Naive thymus-derived CD8-positive, alpha-beta T cell (primary cell): ENCODE data around the gene MRPL2. TPM values are rescaled to one million over a fixed set of nuclear protein-coding genes. Genes with fewer than 3 reads are reported as not detected.
"Not testable (repeated sequence)": the region's sequence is repeated elsewhere in the genome, so short reads cannot be mapped to it uniquely, and the experiment has no call there.

Source experiments
- ATAC-seq, 2 donors: fragments of 150-1000 bp; cut with Tn5 transposase in 1 of 2; sonication (Bioruptor Pico), chemical (Tn5 transposase) in 1 of 2; 1 replicate in 1 of 2; 2 replicates in 1 of 2; pipeline ENCODE4 v1.10.0; 2021; ENCODE audit warnings: mild to moderate bottlenecking in 2 of 2, moderate library complexity in 2 of 2
- POLR2A ChIA-PET: fragments of 350-600 bp; sonication (Branson Sonifier 250); formaldehyde crosslinking; loops from one replicate; lab custom pipeline; 2021; ENCODE audit warnings: antibody characterized with exemption; lab: Charles Lee
- DNase-seq, 10 donors: peaks; one replicate each; pipeline versions ENCODE4 v3.0.0 to v3.0.0-alpha.2; 2020 to 2022
- H3K27ac Mint-ChIP-seq, 10 donors: one replicate each; pipeline ENCODE4 v1.8.0; 2020 to 2022; ENCODE audit warnings: mild to moderate bottlenecking in 10 of 10, mixed read lengths in 10 of 10, moderate library complexity in 4 of 10, inconsistent platforms in 1 of 10
- H3K27me3 Mint-ChIP-seq, 5 donors: one replicate each; pipeline ENCODE4 v1.8.0; 2021 to 2022; ENCODE audit warnings: mixed read lengths in 5 of 5
- H3K36me3 Mint-ChIP-seq, 3 donors: one replicate each; pipeline ENCODE4 v1.8.0; 2020 to 2022; ENCODE audit warnings: mixed read lengths in 3 of 3, mild to moderate bottlenecking in 2 of 3, inconsistent platforms in 1 of 3
- H3K4me1 Mint-ChIP-seq, 4 donors: one replicate each; pipeline ENCODE4 v1.8.0; 2021 to 2022; ENCODE audit warnings: mixed read lengths in 4 of 4
- H3K4me3 Mint-ChIP-seq, 10 donors: one replicate each; pipeline ENCODE4 v1.8.0; 2020 to 2022; ENCODE audit warnings: mild to moderate bottlenecking in 10 of 10, mixed read lengths in 10 of 10, moderate library complexity in 6 of 10, inconsistent platforms in 1 of 10
- H3K9me3 Mint-ChIP-seq, 9 donors: one replicate each; pipeline ENCODE4 v1.8.0; 2020 to 2022; ENCODE audit warnings: mixed read lengths in 9 of 9, mild to moderate bottlenecking in 3 of 9, inconsistent platforms in 1 of 9, moderate library complexity in 1 of 9
- polyA plus RNA-seq, 3 donors: library from polyadenylated mRNA; unstranded; fragments of 300-500 nt; fragmentation: Illumina TruSeq; gene quantifications; one replicate each; pipeline ENCODE4 v1.2.3, GENCODE V29; 2021
- total RNA-seq, 8 experiments: library from RNA in 2 of 8; stranded (reverse) in 2 of 8; gene quantifications; one replicate each; pipeline ENCODE4 v1.2.3 and lab custom pipeline; 2021 to 2026

Gene MRPL2
- total and polyA plus RNA-seq, 5 experiments from 2014 or later: 40.7 to 69.9 (median 59.3) TPM

GRCh38 chr6:43092635-43093034, 33.4 kb upstream of the MRPL2 start:
- ATAC-seq: no peak
- Mint-ChIP-seq H3K27me3 (no peaks in the 10 kb centered on the region), H3K4me1 (peaks cover 2 to 23% (median 15%) of the 10 kb centered on the region in 4 donors), H3K9me3 (no peaks in the 10 kb centered on the region), H3K27ac (peak overlapping the region in 1 of 10 donors; percentile 6), H3K4me3 (peak overlapping the region in 1 of 10 donors; percentile 9), H3K36me3 (no peaks in the 10 kb centered on the region)
- POLR2A ChIA-PET: interaction anchor here (0.7 kb wide), 1 partner anchor 311 kb away, joined by 3 read pairs; no protein-coding TSS in a partner anchor
- no peak for DNase-seq

- POLR2A ChIA-PET: interaction anchor here (0.6 kb wide), 1 partner anchor 395 kb away, joined by 3 read pairs; no protein-coding TSS in a partner anchor
- Mint-ChIP-seq H3K27me3 (no peaks in the 10 kb centered on the region), H3K36me3 (no peaks in the 10 kb centered on the region), H3K4me3 (no peak overlapping the region), H3K4me1 (peaks cover 2 to 23% (median 15%) of the 10 kb centered on the region in 4 donors), H3K27ac (no peak overlapping the region), H3K9me3 (no peaks in the 10 kb centered on the region)
- ATAC-seq: no peak
- no peak for DNase-seq
These were observed 32.3 kb upstream of the MRPL2 start for GRCh38 chr6:43091436-43091991.

- Mint-ChIP-seq H3K9me3 (no peaks in the 10 kb centered on the region), H3K4me3 (no peak overlapping the region), H3K4me1 (peaks cover 2 to 23% (median 15%) of the 10 kb centered on the region in 4 donors), H3K27me3 (no peaks in the 10 kb centered on the region), H3K36me3 (no peaks in the 10 kb centered on the region), H3K27ac (no peak overlapping the region)
- POLR2A ChIA-PET: interaction anchor here (0.6 kb wide), 1 partner anchor 395 kb away, joined by 3 read pairs; no protein-coding TSS in a partner anchor
- no peak for DNase-seq
- ATAC-seq: no peak
These were observed 31.8 kb upstream of the MRPL2 start for GRCh38 chr6:43091020-43091419.

GRCh38 chr6:43090559-43090956, 31.3 kb upstream of the MRPL2 start:
- no peak overlapping the region for H3K4me3 Mint-ChIP-seq
- no peak for DNase-seq
- H3K27ac Mint-ChIP-seq: no peak overlapping the region
- no peaks in the 10 kb centered on the region for H3K36me3 Mint-ChIP-seq
- no peaks in the 10 kb centered on the region for H3K9me3 Mint-ChIP-seq
- H3K4me1 Mint-ChIP-seq: peaks cover 2 to 18% (median 13%) of the 10 kb centered on the region in 4 donors
- POLR2A ChIA-PET: interaction anchor here (1.6 kb wide), 1 partner anchor 37 kb away, joined by 3 read pairs; the partner anchor contains the start of gene CUL7
- ATAC-seq: no peak
- no peaks in the 10 kb centered on the region for H3K27me3 Mint-ChIP-seq

- H3K27me3 Mint-ChIP-seq: no peaks in the 10 kb centered on the region
- H3K4me3 Mint-ChIP-seq: no peak overlapping the region
- no peak for DNase-seq
- no peak for ATAC-seq
- POLR2A ChIA-PET: interaction anchor here (0.5 to 1.6 kb wide), 2 partner anchors 10 to 37 kb away, joined by 3 read pairs; partner anchors contain the start of gene CUL7
- H3K27ac Mint-ChIP-seq: no peak overlapping the region
- no peaks in the 10 kb centered on the region for H3K36me3 Mint-ChIP-seq
- peaks cover 2 to 16% (median 12%) of the 10 kb centered on the region in 4 donors for H3K4me1 Mint-ChIP-seq
- H3K9me3 Mint-ChIP-seq: no peaks in the 10 kb centered on the region
These were observed 30.8 kb upstream of the MRPL2 start for GRCh38 chr6:43089874-43090558.

GRCh38 chr6:43089467-43089866, 30.2 kb upstream of the MRPL2 start:
- POLR2A ChIA-PET: interaction anchor here (0.5 to 1.6 kb wide), 2 partner anchors 10 to 36 kb away, joined by 3 read pairs; partner anchors contain the start of gene CUL7

GRCh38 chr6:43088654-43089056, 29.4 kb upstream of the MRPL2 start:
- Mint-ChIP-seq H3K4me1 (peaks cover 0 to 11% (median 7%) of the 10 kb centered on the region in 4 donors), H3K4me3 (no peak overlapping the region), H3K27me3 (peaks cover 0 to 3% (median 0%) of the 10 kb centered on the region in 5 donors), H3K9me3 (no peaks in the 10 kb centered on the region), H3K27ac (no peak overlapping the region), H3K36me3 (no peaks in the 10 kb centered on the region)
- ATAC-seq (no peak), DNase-seq (no peak)
- POLR2A ChIA-PET: no interaction called here

More at GRCh38 chr6:43089467-43089866, 30.2 kb upstream of the MRPL2 start:
- no peaks in the 10 kb centered on the region for H3K36me3 Mint-ChIP-seq
- no peak for DNase-seq
- no peak overlapping the region for H3K4me3 Mint-ChIP-seq
- peaks cover 2 to 16% (median 12%) of the 10 kb centered on the region in 4 donors for H3K4me1 Mint-ChIP-seq
- peak overlapping the region in 1 of 10 donors; percentile 46 for H3K27ac Mint-ChIP-seq
- no peaks in the 10 kb centered on the region for H3K9me3 Mint-ChIP-seq
- peaks cover 0 to 2% (median 0%) of the 10 kb centered on the region in 5 donors for H3K27me3 Mint-ChIP-seq
- no peak for ATAC-seq

GRCh38 chr6:43086022-43086658, 26.9 kb upstream of the MRPL2 start:
- H3K4me1 Mint-ChIP-seq: peaks cover 0 to under 1% (median 0%) of the 10 kb centered on the region in 4 donors
- no peak overlapping the region for H3K4me3 Mint-ChIP-seq
- DNase-seq (no peak), ATAC-seq (no peak)
- H3K9me3 Mint-ChIP-seq: no peaks in the 10 kb centered on the region
- peaks cover 0 to 3% (median 0%) of the 10 kb centered on the region in 5 donors for H3K27me3 Mint-ChIP-seq
- POLR2A ChIA-PET: no interaction called here
- H3K36me3 Mint-ChIP-seq: no peaks in the 10 kb centered on the region
- no peak overlapping the region for H3K27ac Mint-ChIP-seq

GRCh38 chr6:43082806-43083655, 23.8 kb upstream of the MRPL2 start:
- POLR2A ChIA-PET: interaction anchor here (0.6 kb wide), 1 partner anchor 466 kb away, joined by 3 read pairs; no protein-coding TSS in a partner anchor
- no peaks in the 10 kb centered on the region for H3K9me3 Mint-ChIP-seq
- H3K36me3 Mint-ChIP-seq: no peaks in the 10 kb centered on the region
- no peak overlapping the region for H3K4me3 Mint-ChIP-seq
- peaks cover 2 to 8% (median 5%) of the 10 kb centered on the region in 5 donors for H3K27me3 Mint-ChIP-seq
- H3K27ac Mint-ChIP-seq: no peak overlapping the region
- ATAC-seq (no peak), DNase-seq (no peak)
- peaks cover 1 to 3% (median 2%) of the 10 kb centered on the region in 4 donors for H3K4me1 Mint-ChIP-seq

- POLR2A ChIA-PET, H3K4me1 Mint-ChIP-seq: not testable (repeated sequence)
These were observed 22.7 kb upstream of the MRPL2 start for GRCh38 chr6:43081922-43082321.

GRCh38 chr6:43081043-43081442, 21.8 kb upstream of the MRPL2 start:
- no peak for ATAC-seq
- H3K27me3 Mint-ChIP-seq: peaks cover 8 to 18% (median 13%) of the 10 kb centered on the region in 5 donors

More at GRCh38 chr6:43081922-43082321, 22.7 kb upstream of the MRPL2 start:
- not testable (repeated sequence) for H3K36me3 Mint-ChIP-seq, H3K9me3 Mint-ChIP-seq, DNase-seq, H3K4me3 Mint-ChIP-seq, ATAC-seq
- H3K27ac Mint-ChIP-seq: peak overlapping the region in 1 of 10 donors; percentile 73
- H3K27me3 Mint-ChIP-seq: peaks cover 8 to 14% (median 13%) of the 10 kb centered on the region in 5 donors

GRCh38 chr6:43078691-43079090, 19.5 kb upstream of the MRPL2 start:
- peak overlapping the region in 1 of 10 donors; percentile 8 for H3K4me3 Mint-ChIP-seq

More at GRCh38 chr6:43081043-43081442, 21.8 kb upstream of the MRPL2 start:
- peaks cover 3 to 9% (median 7%) of the 10 kb centered on the region in 4 donors for H3K4me1 Mint-ChIP-seq
- no peak for DNase-seq
- POLR2A ChIA-PET: interaction anchor here (0.5 kb wide), 1 partner anchor 226 kb away, joined by 3 read pairs; no protein-coding TSS in a partner anchor
- no peaks in the 10 kb centered on the region for H3K36me3 Mint-ChIP-seq
- no peaks in the 10 kb centered on the region for H3K9me3 Mint-ChIP-seq
- H3K27ac Mint-ChIP-seq: no peak overlapping the region
- no peak overlapping the region for H3K4me3 Mint-ChIP-seq

More at GRCh38 chr6:43078691-43079090, 19.5 kb upstream of the MRPL2 start:
- ATAC-seq (no peak), DNase-seq (peak in 1 of 10 donors; percentile 19)
- peaks cover 3 to 11% (median 9%) of the 10 kb centered on the region in 4 donors for H3K4me1 Mint-ChIP-seq
- POLR2A ChIA-PET: no interaction called here
- no peaks in the 10 kb centered on the region for H3K9me3 Mint-ChIP-seq
- H3K27ac Mint-ChIP-seq: no peak overlapping the region
- peaks cover 8 to 23% (median 13%) of the 10 kb centered on the region in 5 donors for H3K27me3 Mint-ChIP-seq
- H3K36me3 Mint-ChIP-seq: peaks cover 0 to 12% (median 0%) of the 10 kb centered on the region in 3 donors
